Tibial nerve (tissue), 3 donors: ENCODE measurements around the gene STOX2.

Experiments used
- CTCF ChIP-seq, 5 experiments: fragments of 200-600 bp in 3 of 5; fragments of 450-650 bp in 2 of 5; sonication (generic) in 3 of 5; IDR thresholded peaks; one replicate each; pipeline ENCODE4 v1.5.1; 2016 to 2019; ENCODE audit warnings: antibody characterized with exemption in 5 of 5, mild to moderate bottlenecking in 3 of 5, moderate library complexity in 2 of 5
- POLR2A ChIP-seq, 2 donors: fragments of 450-650 bp; IDR thresholded peaks; one replicate each; pipeline ENCODE4 v1.6.1; 2017; ENCODE audit warnings: antibody characterized with exemption in 2 of 2, mild to moderate bottlenecking in 2 of 2, moderate library complexity in 2 of 2

DNA sequence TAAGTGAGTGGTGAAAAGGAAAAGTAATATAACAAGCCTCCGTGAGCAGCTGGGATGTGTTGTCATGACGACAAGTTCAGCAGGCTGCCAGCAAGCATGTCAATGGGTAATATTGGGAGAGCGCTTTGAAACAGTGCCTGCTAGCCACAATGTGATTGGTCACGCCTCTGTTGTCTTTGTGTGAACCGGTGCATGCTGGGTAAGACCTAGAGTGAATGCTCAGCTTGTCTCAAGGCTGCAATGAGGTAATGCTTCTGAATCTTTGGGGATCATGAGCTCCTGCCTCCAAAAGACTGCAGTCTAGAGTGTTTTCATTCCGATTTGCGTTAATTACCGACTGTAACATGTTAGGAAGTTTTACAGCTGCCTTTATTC lies 54.9 kb downstream of the STOX2 start:
- TF ChIP-seq CTCF (IDR thresholded peaks at IDR 0.05) (no peak), POLR2A (IDR thresholded peaks at IDR 0.05) (peak in 1 of 2 donors; percentile 25)
